GM12873 (cell line): Measurements from ENCODE around the gene CFAP52.
A peak's percentile ranks its signal among the peaks of the same experiment; 100 is the strongest.

ENCODE experiments used
- CTCF ChIP-seq: IDR thresholded peaks from 2 replicates; pipeline ENCODE4 v1.5.1; 2012; ENCODE audit warnings: low read depth, mild to moderate bottlenecking, moderate library complexity, low read length, control low read depth; ENCODE audit not compliant: insufficient read depth; ENCODE audit errors: missing control alignments

Gene CFAP52

GRCh38 chr17:9537177-9537776 lies 39.2 kb upstream of the CFAP52 start:
- no peak for TF ChIP-seq CTCF

GRCh38 chr17:9538626-9539025 lies 37.8 kb upstream of the CFAP52 start:
- TF ChIP-seq CTCF, result no peak

GRCh38 chr17:9541718-9542117 lies 34.7 kb upstream of the CFAP52 start:
- TF ChIP-seq CTCF, result no peak

GRCh38 chr17:9544221-9544620 lies 32.2 kb upstream of the CFAP52 start:
- TF ChIP-seq CTCF, result no peak

- no peak for TF ChIP-seq CTCF
Observed at GRCh38 chr17:9549215-9549614, 27.2 kb upstream of the CFAP52 start.

GRCh38 chr17:9553181-9553580 lies 23.3 kb upstream of the CFAP52 start:
- TF ChIP-seq CTCF, result no peak

GRCh38 chr17:9553596-9553995 lies 22.8 kb upstream of the CFAP52 start:
- no peak for TF ChIP-seq CTCF

- TF ChIP-seq CTCF, result peak; percentile 42
Observed at GRCh38 chr17:9554715-9555114, 21.7 kb upstream of the CFAP52 start.
